GM18867 (cell line): ENCODE data around the gene PLXNB1.

Experiments used
- ATAC-seq: cut with Tn5 transposase; IDR thresholded peaks from one replicate; pipeline ENCODE4 v1.9.1; 2021; ENCODE audit warnings: mild to moderate bottlenecking, moderate library complexity; ENCODE audit not compliant: unreplicated experiment

The PLXNB1 gene

DNA sequence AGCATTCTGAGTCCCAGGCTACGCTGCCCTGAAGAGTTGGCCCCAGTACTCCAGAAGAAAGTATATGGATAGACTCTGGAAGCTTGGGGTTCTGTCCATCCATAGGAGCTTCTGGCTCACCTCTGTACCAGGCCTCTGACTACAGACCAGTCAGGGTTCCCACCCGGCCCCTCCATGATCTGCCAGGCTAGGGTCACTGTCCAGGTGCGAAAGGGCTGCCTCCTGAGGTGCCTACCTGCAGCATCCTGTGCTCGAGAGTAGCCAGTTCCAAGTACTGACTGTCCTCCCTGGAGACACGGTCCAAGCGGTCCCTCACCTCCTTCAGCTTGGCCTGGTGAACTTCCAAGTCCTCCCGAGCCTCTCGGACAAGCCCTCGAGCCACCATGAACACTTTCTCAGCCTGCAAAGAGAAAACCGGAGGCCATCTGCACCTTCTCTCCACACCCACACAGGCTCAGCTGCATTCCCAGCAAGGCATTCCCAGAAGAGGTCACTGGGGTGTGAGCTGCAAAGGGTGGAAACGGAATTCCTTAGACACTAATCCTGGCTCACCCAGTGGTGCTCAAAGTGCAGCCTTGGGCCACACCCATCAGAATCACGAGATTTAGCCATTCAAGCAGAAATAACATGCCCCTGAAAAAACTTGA, 3.7 kb upstream of the PLXNB1 start:
- ATAC-seq: no peak

DNA sequence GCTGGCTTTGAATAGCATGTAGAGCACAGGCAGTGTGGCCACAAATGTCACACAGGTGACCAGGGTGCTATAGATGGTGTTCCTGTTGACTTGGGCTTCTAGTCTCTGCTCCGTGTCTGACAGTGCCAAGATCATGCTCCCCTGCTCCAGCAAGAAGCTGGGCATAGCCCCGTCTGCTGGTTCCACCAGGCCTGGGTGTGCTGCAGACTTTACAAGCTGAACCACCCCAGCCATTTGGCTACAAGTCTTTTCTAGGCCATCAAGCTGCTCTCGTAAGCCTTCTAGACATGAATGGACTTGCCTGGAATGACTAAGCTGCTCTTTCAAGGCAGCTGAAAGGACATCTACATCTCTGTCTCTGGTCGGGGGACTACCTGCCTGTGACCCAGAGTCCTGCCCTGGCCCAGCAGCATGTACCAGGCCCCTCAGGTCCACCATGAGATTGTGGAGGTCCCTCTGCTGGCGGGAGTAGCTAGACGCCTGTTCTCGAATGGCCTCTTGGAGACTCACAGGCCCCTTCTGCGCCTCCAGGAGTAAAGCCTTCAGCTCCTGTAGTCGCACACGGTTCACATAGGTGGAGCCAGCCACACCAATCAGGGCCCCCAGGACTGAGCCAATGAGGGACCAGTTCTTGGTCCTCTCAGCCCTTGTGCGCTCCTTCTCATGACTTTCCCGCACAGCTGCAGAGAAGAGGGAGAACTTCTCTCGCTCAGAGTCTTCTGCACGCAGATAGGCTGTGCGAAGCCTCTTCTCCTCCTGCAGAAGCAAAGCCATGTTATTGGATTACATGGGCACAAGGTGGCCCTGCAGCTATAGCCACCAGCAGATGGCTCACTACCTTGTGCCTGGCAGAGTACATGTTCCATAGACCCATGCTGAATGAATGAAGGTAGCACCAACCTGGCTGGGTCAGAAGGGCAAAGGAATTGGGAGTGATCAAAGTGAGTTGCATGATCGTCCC, 2.8 kb upstream of the PLXNB1 start:
- no peak for ATAC-seq

DNA sequence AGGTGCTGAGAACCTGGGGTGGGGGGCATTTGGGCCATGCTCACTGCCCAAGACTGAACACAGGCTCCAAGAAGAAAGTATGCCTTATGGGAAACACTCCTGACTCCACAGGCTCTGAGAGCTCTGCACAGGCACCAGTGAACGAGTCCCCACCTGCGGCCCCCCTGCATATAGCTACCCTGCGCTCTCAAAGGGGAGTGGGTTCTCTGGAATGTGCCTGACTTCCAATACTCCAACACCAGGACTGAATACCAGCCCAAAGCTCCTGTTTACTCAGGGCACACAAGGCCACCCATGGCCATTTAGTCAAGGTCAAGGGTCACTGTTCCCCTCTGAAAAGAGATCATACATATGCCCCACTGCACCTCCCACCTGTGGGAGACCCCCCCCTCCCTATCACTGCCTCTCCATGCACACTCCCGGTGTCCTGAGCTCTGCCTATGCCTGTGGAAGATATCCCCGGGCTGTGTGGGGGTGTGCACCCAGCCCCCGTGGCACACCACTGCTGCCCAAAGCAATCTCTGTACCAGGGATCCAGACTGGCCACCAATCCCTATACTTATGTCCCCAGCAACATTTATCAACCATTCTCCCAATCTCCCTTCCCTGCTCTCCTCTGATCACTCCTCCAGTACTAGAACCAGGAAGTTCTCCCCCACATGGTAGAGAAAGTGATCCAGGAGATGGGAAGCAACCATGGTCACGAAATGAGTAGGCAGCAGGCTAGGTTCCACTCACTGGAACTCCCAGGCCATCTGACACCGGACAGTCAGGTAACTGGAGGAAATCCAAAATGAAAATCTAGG, 1.5 kb upstream of the PLXNB1 start:
- ATAC-seq: no peak

DNA sequence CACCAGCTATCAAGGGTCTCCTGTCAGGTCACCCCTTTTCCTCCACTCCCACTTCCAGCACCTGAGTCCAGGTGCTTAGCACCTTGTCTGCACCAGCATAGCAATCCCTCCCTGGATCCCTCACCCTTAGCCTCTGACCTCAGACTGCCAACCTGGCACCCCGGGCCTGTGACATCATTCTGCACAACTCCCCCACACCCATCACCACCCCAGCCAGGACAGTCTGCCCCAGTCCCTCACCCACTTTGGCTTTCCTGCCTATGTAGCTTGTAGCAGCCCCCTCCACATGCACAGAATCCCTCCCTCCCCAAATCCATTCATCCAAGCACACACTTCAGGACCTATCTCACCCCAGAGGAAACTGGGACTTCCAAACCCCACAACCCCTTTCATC, 819 bp upstream of the PLXNB1 start:
- ATAC-seq: no peak

DNA sequence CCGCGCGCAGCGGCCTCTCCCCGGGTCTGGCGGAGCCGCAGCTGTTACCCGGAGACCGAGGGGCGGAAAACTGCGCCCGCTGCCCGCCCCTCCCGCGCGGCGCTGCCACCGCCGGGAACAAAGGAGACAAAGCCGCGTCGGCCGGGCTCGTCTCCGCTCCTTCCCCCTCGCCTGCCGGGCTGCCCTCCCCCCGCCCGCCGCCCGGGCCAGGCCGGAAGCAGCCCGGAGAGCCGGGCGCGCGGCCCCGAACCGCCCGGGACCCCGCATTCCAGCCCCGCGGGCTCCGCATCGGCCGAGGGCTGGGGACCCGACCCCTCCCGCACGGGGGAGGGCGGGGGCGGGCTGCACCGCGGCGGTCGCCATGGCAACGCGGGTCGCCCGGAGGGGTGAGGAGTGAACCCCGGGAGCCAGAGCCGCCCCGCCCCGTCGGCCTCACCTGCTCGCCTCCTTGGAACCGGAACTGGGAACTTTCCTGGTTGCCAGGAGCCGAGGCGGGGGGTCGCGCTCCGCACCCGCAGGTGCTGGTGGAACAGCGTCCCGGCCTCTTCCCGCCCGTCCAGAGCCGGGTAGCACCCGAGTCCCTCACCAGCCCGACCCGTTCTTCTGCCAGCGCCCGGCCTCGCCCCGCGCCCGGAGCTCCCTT, 448 bp downstream of the PLXNB1 start:
- no peak for ATAC-seq

DNA sequence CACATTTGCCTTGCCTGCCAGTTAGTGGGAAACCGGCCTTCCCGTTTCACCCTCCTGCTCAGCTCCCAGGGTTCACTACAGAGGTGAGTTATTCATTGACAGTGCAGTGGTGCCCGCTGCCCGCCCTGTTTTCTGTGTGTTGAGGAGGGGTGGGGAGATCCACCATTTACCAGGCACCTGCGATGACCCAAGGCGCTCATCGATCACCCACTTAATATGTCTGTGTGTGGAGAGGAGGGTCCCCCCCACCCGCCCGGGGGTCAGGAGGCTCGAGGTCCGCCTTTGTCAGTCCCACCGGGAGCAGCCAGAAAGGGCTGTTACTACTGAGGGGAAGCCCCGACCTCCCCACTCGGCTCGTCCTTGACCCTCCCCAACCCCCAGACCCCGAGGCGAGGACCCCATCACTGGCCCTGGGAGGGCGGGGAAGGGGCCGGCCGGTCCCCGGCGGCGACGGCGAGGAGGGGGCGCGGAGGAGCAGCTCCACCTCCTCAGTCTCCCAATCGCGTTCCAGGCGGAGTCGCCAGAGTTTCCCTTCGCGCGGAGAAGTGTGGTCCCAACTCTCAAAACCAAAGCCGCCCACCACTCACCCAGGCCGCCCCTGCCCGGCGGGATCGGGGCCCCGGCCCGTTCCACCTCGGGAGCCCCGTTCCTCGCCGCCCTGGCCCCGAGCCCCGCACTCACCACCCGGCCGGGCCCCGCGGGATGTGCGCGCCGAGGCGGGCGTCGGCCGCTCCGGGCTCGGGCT, 1.1 kb downstream of the PLXNB1 start:
- no peak for ATAC-seq

DNA sequence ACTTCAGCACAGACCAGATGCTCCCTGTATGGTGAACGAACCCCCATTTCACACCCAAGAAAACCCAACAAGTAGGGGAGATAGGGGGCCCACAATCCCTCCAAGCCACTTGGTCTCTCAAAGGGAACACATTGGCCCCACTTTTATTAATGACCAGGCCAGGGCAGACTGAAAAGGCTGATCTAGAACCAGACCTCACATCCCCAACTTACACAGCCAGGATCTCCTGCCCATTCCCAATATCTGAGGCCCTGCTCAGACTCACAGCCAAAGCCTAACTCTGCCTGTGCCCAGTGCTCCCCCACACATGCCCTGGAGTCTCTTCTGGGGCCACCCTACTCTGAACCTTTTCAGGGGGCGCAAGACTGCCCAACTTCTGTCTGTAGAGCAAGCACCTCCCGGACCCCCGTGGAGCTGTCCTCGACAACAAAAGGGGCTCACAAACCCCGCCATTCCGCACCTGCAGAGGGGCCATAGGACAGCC, 1.8 kb downstream of the PLXNB1 start:
- ATAC-seq: no peak

DNA sequence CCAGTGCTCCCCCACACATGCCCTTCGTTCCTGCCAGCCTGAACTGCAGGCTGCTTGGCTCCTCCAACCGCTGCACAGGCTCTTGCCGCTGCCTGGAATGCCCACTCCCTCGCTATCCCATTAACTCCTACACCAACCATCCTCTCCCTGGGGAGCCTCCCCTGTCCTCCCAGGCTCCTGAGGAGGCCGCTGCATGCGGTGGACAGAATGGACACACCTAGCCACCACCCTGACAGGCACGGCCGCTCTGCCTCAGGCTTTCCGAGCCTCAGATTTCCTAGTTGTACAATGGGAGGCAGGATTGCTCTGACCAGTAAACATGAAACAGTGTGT, 2.3 kb downstream of the PLXNB1 start:
- ATAC-seq: no peak

DNA sequence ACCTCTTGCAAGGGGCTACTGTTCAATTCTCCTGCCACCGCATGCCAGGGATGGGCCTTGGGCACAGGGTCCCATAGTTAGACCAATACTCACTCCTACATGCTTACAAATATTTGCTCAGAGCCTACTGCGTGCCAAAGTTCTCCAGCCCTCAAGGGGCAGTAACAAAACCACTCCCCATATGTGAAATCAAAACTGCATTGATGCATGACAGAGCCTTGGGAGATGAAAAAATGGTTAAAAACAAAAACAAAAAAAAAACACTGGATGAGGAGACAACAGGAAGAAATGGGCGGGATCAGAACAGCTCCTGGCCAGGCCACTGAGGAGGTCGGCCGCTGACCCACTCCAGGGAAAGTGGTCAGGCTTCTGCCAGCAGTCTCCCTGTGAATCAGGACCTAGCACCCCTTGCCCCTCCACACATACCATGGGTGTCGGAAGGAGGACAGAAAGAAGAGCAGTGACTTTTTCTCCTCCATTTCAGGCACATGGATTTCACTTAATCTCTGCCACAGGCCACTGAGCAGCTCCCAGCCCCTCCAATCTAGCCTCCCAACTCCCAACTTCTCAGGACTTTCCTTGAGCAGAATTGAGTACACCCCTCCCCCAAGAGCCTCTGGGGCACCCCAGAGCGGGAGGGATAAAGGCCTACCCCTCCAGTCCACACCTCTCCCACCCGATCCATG, 2.8 kb downstream of the PLXNB1 start:
- ATAC-seq: no peak

DNA sequence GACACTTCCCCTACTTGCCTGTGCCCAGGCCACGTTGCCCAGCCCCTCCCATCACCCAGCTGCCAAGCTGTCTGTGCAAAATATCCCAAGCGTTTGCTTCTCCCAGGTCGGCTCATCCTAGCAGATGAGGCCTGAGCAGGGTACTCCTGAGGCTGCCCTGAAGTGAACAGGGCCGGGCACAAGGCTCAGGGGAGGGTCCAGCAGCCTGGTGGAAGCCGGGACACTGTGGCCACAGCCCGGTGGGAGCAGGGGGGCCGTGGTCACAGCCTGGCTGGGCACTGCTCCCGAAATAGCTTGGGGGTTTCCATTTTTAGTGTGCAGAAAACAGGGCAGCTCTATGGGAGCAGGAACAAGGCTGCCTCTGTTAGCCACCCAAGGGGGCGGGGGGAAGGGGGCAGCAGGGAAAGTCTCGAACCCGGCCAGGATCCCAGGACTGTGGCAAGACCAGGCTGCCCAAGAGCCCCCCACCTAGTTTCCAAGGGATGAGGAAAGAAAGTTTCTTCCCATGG, 3.4 kb downstream of the PLXNB1 start:
- no peak for ATAC-seq

DNA sequence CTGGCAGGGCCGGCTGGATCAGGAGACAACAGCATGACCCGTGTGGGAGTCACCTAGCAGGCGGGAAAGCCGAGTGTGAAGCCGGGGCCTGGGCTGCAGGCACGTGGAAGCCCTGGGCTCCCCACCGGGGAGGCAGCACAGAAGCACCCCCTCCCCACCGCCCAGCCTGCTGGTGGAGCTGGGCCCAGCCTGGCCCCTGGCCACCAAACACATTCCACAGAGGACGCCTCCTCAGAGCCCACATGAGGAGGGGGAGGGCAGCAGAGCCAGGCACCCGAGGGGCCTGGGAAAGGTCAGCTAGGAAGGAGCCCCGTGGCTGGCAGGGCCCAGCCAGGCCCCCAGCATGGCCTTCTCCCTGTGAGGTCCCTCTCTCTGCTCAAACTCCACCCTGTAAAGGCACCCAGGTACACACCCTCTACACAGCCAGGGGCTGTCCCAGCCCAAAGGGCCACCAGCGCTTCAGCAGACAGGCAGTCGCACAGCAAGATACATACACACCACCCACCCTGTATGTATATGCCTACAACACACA, 4.5 kb downstream of the PLXNB1 start:
- no peak for ATAC-seq

DNA sequence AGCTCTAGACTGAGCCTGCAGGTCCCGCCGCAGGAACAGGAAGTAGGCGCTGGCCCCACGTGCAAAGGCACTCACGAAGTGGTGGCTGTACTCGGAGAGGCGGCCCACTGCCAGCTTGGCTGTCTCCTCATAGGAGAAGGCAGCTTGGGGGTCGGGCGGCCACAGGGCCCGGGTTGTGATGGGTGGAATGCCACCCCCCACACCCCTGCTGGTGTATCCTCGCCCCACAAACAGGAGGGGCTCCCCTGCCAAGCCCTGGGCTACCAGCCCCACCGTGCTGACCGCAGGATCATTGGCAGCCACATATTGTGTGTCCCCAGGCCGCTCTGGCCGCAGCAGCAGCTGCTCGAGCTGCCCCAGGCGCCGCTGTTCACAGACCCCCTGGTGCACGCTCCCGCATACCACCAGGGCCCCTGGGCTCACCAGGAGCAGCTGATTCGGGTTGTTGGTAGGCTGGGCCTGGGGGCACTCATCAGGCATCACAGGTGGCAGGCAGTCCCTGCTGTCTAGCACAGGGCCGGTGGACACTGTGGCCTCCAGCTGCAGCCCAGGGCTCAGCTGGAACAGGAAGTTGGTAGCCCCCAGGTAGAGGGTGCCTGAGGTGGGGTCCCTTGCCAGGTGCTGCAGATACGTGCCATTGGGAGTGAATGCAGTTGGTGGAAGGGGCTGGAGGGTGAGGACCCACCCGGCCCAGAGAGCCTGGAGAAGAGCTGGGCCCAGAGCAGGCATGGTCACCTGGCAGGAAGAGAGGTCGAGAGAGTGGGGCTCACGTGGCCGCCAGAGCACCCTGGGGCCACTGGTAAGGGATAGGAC, 5.8 kb downstream of the PLXNB1 start:
- no peak for ATAC-seq

DNA sequence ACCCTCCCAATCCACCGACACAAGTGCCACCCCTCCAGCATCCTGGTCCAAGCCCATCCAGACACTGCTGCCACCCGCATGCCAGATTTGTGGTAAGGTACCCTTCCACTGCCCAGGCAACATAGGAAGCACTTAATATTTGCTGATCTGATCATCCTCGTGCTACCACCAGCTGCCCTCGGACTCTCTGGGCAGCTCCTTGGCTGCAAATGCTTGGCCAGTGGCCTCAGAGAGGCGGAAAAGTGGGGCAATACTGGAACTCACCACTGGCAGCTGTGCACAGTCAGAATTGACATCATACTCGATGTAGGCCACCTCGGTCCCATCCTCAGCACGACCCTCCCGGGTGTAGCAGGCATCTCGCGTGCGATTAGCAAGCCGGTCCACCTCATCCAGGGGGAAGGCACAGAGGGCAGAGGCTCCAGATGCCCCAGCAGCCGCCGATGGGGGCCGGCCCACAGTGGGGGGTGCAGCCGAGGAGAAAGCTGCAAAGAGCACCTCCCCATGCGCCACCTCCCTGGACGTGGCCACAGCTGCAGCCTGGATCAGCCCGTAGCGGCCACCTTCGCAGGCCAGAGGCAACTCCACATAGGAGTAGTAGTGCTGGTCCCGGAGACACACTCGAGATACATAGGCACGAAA, 6.5 kb downstream of the PLXNB1 start:
- no peak for ATAC-seq

DNA sequence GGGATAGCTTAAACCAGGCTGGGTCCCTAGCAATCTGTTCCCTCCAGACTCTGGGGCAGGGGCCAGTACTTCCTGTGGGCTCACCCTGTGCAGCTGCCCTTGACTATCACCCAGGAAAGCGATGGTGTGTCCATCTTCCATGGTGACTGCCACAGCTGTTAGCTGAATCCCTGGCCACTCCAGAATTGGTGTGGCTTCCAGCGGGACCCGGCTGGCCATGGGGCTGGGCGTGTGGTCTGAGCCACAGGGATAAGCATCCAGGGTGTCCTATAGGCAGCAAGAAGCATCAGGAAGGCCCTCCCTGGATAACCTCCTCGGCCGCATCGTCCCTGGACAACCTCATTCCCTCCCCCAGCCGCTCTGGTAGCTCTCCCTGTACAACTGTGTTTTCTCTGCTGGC, 7.2 kb downstream of the PLXNB1 start:
- ATAC-seq: no peak

DNA sequence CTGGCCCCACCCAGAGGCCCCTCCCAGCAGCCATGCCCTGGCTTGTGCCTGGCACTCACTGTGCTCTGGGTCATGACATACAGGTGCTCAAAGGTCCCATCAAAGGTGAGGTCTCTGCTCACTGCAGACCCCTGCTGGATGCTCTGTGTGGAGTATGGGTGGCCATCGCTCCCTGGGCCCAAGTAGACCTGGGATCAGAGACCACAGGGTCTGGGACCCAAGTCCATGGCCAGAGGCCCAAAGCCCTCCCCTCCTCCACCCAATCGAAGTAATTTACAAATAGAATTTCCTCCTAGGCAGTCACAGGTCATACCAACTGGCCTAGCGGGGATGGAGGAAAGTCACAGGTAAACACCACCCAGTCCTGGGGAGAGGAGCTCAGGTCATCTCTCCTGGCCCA, 7.6 kb downstream of the PLXNB1 start:
- ATAC-seq: no peak

DNA sequence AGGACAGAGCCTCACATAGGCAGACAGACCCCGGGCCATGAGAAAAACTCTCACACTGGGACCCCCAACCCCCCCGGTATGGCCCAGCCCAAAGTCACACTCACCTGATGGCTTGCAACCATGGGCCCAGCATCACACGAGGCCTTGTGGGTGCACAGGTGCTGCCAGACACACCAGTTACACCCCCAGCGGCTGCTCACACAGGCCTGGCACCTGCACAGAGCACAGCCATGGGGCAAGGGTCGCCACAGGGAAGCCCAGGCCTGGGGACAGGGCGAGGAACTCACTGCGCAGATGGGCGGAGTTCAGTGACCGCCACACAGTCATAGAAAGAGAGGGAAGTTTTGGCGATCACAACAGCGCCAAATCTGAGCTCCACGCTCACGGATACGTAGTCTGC, 9.3 kb downstream of the PLXNB1 start:
- ATAC-seq: no peak

DNA sequence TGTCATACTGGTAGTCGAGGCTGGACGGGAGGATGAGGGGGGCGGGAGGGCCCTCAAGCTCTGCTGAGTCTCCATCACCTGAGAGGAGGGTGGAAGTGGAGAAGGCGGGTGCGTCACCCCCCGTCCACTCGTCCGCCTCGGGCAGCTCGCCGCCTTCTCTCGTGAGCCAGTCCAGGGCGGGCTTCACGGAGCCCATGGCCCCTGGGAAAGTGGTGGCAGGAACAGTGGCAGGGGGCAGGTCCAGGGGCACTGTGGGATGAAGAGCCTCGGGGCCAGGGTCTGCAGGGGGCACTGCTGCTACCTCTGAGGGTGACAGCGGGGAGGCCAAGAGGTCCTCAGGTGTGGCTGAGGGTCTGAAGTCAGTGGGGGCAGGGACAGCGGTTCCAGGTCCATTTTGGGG, 10.3 kb downstream of the PLXNB1 start:
- no peak for ATAC-seq

DNA sequence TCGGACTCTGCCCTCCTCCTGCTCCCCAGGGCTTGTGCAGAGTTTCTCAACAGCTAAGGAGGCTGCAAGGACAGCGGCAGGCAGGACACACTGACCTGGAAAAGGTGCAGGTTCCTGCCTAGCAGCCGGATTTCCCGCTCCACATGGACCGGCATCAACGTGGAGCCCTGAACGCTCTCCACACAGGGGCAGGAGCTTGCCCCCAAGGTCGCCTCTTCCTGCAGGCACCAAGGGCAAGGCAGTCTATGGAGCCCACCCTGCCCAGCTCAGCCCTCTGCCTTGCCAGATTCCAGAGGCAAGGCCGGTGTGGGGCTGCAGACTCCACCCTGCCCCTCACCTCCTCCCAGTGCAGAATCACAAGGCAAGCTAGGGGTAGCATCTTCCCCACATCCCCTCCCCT, 10.7 kb downstream of the PLXNB1 start:
- ATAC-seq: no peak
